ENCODE results near the gene ZMYND19. TPM values are rescaled to one million over a fixed set of nuclear protein-coding genes. Genes with fewer than 3 reads are reported as not detected.

ZMYND19 gene
- total RNA-seq, 1 experiment from 2014 or later, result 79.2 TPM

GRCh38 chr9:137580209-137580953 is 9.9 kb downstream of the ZMYND19 start:
- Mint-ChIP-seq H3K9me3 (no peaks in the 10 kb centered on the region), H3K27me3 (ENCODE audit: low read depth) (no peaks in the 10 kb centered on the region), H3K4me3 (no peak overlapping the region), H3K36me3 (ENCODE audit: insufficient read depth in 1 of 3, low read depth in 3 of 3) (peaks cover 21 to 72% (median 53%) of the 10 kb centered on the region in 3 experiments), H3K27ac (peak overlapping the region in 2 of 3 experiments; percentile 44 to 69; a peak in 2 of 7 replicates), H3K4me1 (peaks cover 29 to 40% of the 10 kb centered on the region in 2 experiments)
- no CpG with 5 or more reads among the region's 23 CpGs for WGBS (ENCODE audit: extremely low coverage, insufficient read length, low lambda C conversion rate)
- H3K9ac ChIP-seq (ENCODE audit: extremely low read depth, insufficient read length, low read length), result no peak overlapping the region
- H3K14ac ChIP-seq (ENCODE audit: insufficient read depth, low read length), result no peak overlapping the region; the same call in 1 of the 2 replicates
- H3K27ac ChIP-seq (ENCODE audit: insufficient read length, low read depth, low read length), result no peak overlapping the region
- peaks cover 12% of the 10 kb centered on the region for H3K23me2 ChIP-seq (ENCODE audit: insufficient read length, low read depth, low read length, poor library complexity, severe bottlenecking)
- peaks cover 10% of the 10 kb centered on the region; the same call in 1 of the 2 replicates for H3K79me2 ChIP-seq (ENCODE audit: insufficient read depth, low read length)
- no peak overlapping the region for H4K5ac ChIP-seq (ENCODE audit: insufficient read length, low read depth, low read length)
- H2BK20ac ChIP-seq (ENCODE audit: low read depth, low read length, poor library complexity, severe bottlenecking), result no peak overlapping the region
- no peak overlapping the region for H2AFZ ChIP-seq (ENCODE audit: low read length)
- H3K4me2 ChIP-seq (ENCODE audit: insufficient read depth, insufficient read length, low read length), result no peak overlapping the region
- peaks cover 4% of the 10 kb centered on the region; the same call in 1 of the 2 replicates for H3K4me1 ChIP-seq (ENCODE audit: insufficient read depth, low read length)
- no peak overlapping the region for H3T11ph ChIP-seq (ENCODE audit: low read length)
- no peak overlapping the region for H3K23ac ChIP-seq (ENCODE audit: insufficient read length, low read depth, low read length)
- H3K9me3 ChIP-seq (ENCODE audit: control insufficient read depth, low read depth, low read length), result no peaks in the 10 kb centered on the region
- H2AK5ac ChIP-seq (ENCODE audit: insufficient read length, low read length), result no peak overlapping the region
- H4K8ac ChIP-seq (replicated peaks; ENCODE audit: insufficient read length, low read depth, low read length), result no peak overlapping the region
- H4K91ac ChIP-seq (ENCODE audit: insufficient read length, low read depth, low read length), result no peak overlapping the region
- H2BK12ac ChIP-seq (ENCODE audit: insufficient read length, low read depth, low read length), result no peak overlapping the region
- no peak for TF ChIP-seq CTCF (conservative IDR thresholded peaks at IDR 0.05)
- no peak overlapping the region for H3K56ac ChIP-seq (ENCODE audit: insufficient read length, low read depth, low read length)
- no peak overlapping the region for H2BK5ac ChIP-seq (ENCODE audit: insufficient read length, low read length)
- DNase-seq, result peak; percentile 43
- H3K4ac ChIP-seq (ENCODE audit: low read depth, low read length), result no peak overlapping the region
- H4K20me1 ChIP-seq (ENCODE audit: control insufficient read depth, insufficient read depth, insufficient read length), result no peaks in the 10 kb centered on the region
- no peaks in the 10 kb centered on the region for H3K27me3 ChIP-seq (ENCODE audit: insufficient read depth, low read length)
- H3K79me1 ChIP-seq (ENCODE audit: insufficient read depth, low read depth, low read length, poor library complexity, severe bottlenecking), result peaks cover 8% of the 10 kb centered on the region
- no peak overlapping the region for H3K18ac ChIP-seq (ENCODE audit: insufficient read length, low read depth, low read length)
- no peak overlapping the region for H2BK120ac ChIP-seq (ENCODE audit: low read depth, low read length, poor library complexity, severe bottlenecking)
- no peak overlapping the region for H2BK15ac ChIP-seq (ENCODE audit: low read depth, low read length)

Measured in H9 (cell line).